Fibroblast of lung (primary cell): ENCODE measurements around the gene CLMN. TPM values are rescaled to one million over a fixed set of nuclear protein-coding genes. Genes with fewer than 3 reads are reported as not detected.
A peak's percentile ranks its signal among the peaks of the same experiment; 100 is the strongest.

Experiments used
- DNase-seq, 2 donors: peaks; one replicate each; pipeline versions ENCODE4 v3.0.0 to v3.0.0-alpha.2; 2010; ENCODE audit warnings: low read depth in 2 of 2
- H2AFZ ChIP-seq: 2 replicates; pipeline ENCODE4 v1.5.1; 2012; ENCODE audit warnings: low read length, control low read depth, inconsistent platforms
- H3K27ac ChIP-seq: 2 replicates; pipeline ENCODE4 v1.5.1; 2011; ENCODE audit warnings: low read length, control low read depth; ENCODE audit not compliant: insufficient read depth
- H3K27me3 ChIP-seq: 2 replicates; pipeline ENCODE4 v1.5.1; 2011; ENCODE audit warnings: mild to moderate bottlenecking, low read length; ENCODE audit not compliant: control insufficient read depth, insufficient read depth
- H3K36me3 ChIP-seq: 2 replicates; pipeline ENCODE4 v1.5.1; 2011; ENCODE audit warnings: low read length; ENCODE audit not compliant: control insufficient read depth, insufficient read depth
- H3K4me1 ChIP-seq: 2 replicates; pipeline ENCODE4 v1.5.1; 2011; ENCODE audit warnings: low read length; ENCODE audit not compliant: control insufficient read depth, insufficient read depth; ENCODE audit errors: extremely low read depth
- H3K4me2 ChIP-seq: 2 replicates; pipeline ENCODE4 v1.5.1; 2011; ENCODE audit warnings: low read length, control low read depth; ENCODE audit not compliant: insufficient read depth; ENCODE audit errors: extremely low read depth
- H3K4me3 ChIP-seq, 4 experiments: fragments of 200-600 bp in 1 of 4; sonication (generic) in 1 of 4; replicated peaks in 1 of 4; 2 replicates each; pipeline ENCODE4 v1.5.1; 2011 to 2016; ENCODE audit warnings: low read length in 4 of 4, low read depth in 3 of 4, mild to moderate bottlenecking in 3 of 4, control low read depth in 2 of 4, inconsistent platforms in 1 of 4, mixed read lengths in 1 of 4; ENCODE audit not compliant: insufficient read depth in 1 of 4; ENCODE audit errors: control extremely low read depth in 1 of 4
- H3K79me2 ChIP-seq: 2 replicates; pipeline ENCODE4 v1.5.1; 2012; ENCODE audit warnings: mild to moderate bottlenecking, low read length, inconsistent platforms; ENCODE audit not compliant: control insufficient read depth, insufficient read depth
- H3K9ac ChIP-seq: 2 replicates; pipeline ENCODE4 v1.5.1; 2011; ENCODE audit warnings: mild to moderate bottlenecking, low read length, control low read depth; ENCODE audit not compliant: insufficient read depth
- H3K9me3 ChIP-seq: 2 replicates; pipeline ENCODE4 v1.5.1; 2012; ENCODE audit warnings: low read depth, low read length; ENCODE audit not compliant: control insufficient read depth, insufficient read depth
- H4K20me1 ChIP-seq: 2 replicates; pipeline ENCODE4 v1.5.1; 2011; ENCODE audit warnings: low read length; ENCODE audit not compliant: control insufficient read depth, insufficient read depth; ENCODE audit errors: extremely low read depth
- EZH2 ChIP-seq: IDR thresholded peaks from 2 replicates; pipeline ENCODE4 v1.5.1; 2012; ENCODE audit warnings: low read length, control low read depth, mild to moderate bottlenecking; ENCODE audit errors: missing control alignments
- polyA plus RNA-seq, 2 donors: library from polyadenylated mRNA; depleted of rRNA in 1 of 2; stranded (reverse) in 1 of 2; unstranded in 1 of 2; fragments of >200 nt; gene quantifications; 2 replicates each; pipeline ENCODE4 v1.2.1, GENCODE V29; 2011 to 2012; ENCODE audit warnings: missing spikeins in 1 of 2
- total RNA-seq: library from RNA; depleted of rRNA; stranded (reverse); fragments of >200 nt; gene quantifications from 2 replicates; pipeline ENCODE4 v1.2.1, GENCODE V29; 2014
- TF ChIP-seq, protein P1 (sequence below), 2 donors: IDR thresholded peaks in 1 of 2; conservative IDR thresholded peaks in 1 of 2; 1 replicate in 1 of 2; 2 replicates in 1 of 2; pipeline ENCODE4 v1.5.1; 2011 to 2012; ENCODE audit warnings: low read length in 2 of 2, control low read depth in 1 of 2, inconsistent platforms in 1 of 2, low read depth in 1 of 2, mild to moderate bottlenecking in 1 of 2

The CLMN gene
- total and polyA plus RNA-seq, 2 donors (not counting 1 experiment from before 2014, with no cell fraction given), result 0.83 to 2.7 TPM

DNA sequence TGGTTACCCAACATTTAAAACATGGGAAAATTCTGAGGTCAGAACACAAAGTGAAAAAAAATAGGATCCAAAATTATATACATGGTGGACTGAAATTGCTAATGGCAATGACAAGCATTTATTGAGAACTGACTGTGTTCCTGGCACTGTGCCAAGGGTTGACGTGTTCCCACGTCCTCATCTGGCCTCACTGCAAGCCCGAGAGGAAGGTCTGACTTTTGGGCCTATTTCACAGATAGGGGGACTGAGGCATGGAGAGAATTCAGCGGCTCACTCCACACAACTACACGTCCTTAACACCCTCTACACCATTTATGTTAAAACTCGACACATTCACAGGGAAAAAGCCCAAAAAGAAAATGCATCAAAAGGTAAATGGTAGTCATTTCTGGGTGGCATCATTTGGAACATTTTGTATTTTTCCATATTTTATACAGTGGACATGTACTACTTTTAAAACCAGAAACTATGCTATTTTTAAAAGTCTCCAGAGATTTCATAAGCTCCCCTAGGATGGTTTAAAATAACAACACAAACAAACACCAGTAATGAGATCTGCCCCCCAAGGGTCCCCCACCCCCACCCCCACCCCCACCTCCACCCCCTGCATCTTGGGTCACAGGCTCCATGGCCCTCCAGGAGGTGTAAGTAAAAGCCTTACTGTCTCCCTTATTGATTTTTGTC is 27.7 kb downstream of the CLMN start:
- no peaks in the 10 kb centered on the region for H3K27me3 ChIP-seq
- H2AFZ ChIP-seq, result no peak overlapping the region
- no peak overlapping the region for H3K9ac ChIP-seq
- TF ChIP-seq, protein P1, sequence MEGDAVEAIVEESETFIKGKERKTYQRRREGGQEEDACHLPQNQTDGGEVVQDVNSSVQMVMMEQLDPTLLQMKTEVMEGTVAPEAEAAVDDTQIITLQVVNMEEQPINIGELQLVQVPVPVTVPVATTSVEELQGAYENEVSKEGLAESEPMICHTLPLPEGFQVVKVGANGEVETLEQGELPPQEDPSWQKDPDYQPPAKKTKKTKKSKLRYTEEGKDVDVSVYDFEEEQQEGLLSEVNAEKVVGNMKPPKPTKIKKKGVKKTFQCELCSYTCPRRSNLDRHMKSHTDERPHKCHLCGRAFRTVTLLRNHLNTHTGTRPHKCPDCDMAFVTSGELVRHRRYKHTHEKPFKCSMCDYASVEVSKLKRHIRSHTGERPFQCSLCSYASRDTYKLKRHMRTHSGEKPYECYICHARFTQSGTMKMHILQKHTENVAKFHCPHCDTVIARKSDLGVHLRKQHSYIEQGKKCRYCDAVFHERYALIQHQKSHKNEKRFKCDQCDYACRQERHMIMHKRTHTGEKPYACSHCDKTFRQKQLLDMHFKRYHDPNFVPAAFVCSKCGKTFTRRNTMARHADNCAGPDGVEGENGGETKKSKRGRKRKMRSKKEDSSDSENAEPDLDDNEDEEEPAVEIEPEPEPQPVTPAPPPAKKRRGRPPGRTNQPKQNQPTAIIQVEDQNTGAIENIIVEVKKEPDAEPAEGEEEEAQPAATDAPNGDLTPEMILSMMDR (conservative IDR thresholded peaks at IDR 0.05 in 1 of 2, IDR thresholded peaks at IDR 0.05 in 1 of 2; ENCODE audit: low read depth in 1 of 2, low read length in 2 of 2), result no peak
- TF ChIP-seq EZH2, result no peak
- no peaks in the 10 kb centered on the region for H4K20me1 ChIP-seq
- H3K4me2 ChIP-seq, result no peak overlapping the region
- no peaks in the 10 kb centered on the region for H3K79me2 ChIP-seq
- peak; percentile 27 to 59 for DNase-seq
- peaks cover 9% of the 10 kb centered on the region for H3K4me1 ChIP-seq
- H3K36me3 ChIP-seq, result no peaks in the 10 kb centered on the region
- H3K27ac ChIP-seq, result no peak overlapping the region
- no peak overlapping the region for H3K4me3 ChIP-seq
- no peaks in the 10 kb centered on the region for H3K9me3 ChIP-seq

DNA sequence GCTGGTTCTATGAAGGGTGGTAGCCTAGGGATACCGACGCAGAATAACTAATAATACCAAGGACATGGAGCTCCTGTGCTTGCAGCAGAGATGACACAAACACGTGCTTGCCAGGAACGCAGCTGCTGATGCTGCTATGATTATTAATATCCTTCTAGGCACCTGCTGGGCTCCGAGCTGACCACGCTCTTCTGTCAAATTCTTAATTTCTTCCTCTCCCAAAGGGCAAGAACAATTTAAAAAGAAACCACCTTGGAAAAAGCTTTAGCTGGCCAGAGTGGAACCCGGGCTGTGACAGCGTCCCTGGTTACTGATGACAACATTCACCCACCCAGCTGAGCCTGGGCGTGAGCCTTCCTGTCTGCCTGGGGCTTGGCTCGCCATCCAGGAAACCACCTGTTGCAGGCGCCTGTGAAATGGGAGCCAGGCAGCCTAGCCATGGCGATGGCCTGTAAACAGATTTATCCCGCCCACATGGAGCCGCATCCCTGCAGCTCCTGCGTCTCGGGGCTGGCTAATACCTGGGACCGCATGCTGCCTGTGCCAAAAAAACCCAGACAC is 28.8 kb downstream of the CLMN start:
- Histone ChIP-seq H4K20me1 (no peaks in the 10 kb centered on the region), H3K36me3 (no peaks in the 10 kb centered on the region), H3K4me1 (peaks cover 9% of the 10 kb centered on the region), H3K9me3 (no peaks in the 10 kb centered on the region), H3K79me2 (no peaks in the 10 kb centered on the region), H3K27ac (no peak overlapping the region), H3K27me3 (no peaks in the 10 kb centered on the region), H3K4me3 (no peak overlapping the region), H2AFZ (no peak overlapping the region), H3K4me2 (no peak overlapping the region), H3K9ac (no peak overlapping the region)
- no peak for DNase-seq
- no peak for TF ChIP-seq EZH2
- TF ChIP-seq, protein P1 (conservative IDR thresholded peaks at IDR 0.05 in 1 of 2, IDR thresholded peaks at IDR 0.05 in 1 of 2; ENCODE audit: low read depth in 1 of 2, low read length in 2 of 2), result no peak

DNA sequence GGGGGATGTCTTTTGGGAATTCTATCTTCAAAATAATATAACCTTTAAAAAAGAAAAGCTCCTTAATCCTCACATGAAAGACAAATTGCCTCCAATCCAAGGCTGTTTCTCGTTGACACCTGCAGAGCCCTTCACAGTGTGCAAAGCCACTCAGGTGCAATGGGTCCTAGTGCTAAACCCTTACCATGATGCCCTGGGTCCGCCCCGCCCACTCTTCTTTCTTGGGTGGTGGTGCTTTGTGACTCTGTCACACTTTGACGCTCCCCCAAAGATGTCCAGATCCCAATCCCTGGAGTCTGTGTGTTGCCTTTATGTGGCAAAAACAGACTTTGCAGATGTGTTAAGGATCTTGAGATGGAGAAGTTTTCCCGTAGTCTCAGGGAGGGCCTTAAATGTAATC is 29.7 kb downstream of the CLMN start:
- no peak for DNase-seq
- Histone ChIP-seq H2AFZ (no peak overlapping the region), H3K27me3 (no peaks in the 10 kb centered on the region), H3K36me3 (no peaks in the 10 kb centered on the region), H3K27ac (no peak overlapping the region), H3K4me1 (peaks cover 9% of the 10 kb centered on the region), H3K9ac (no peak overlapping the region), H3K79me2 (no peaks in the 10 kb centered on the region), H3K4me3 (no peak overlapping the region), H4K20me1 (no peaks in the 10 kb centered on the region), H3K9me3 (no peaks in the 10 kb centered on the region), H3K4me2 (no peak overlapping the region)
- TF ChIP-seq, protein P1 (conservative IDR thresholded peaks at IDR 0.05 in 1 of 2, IDR thresholded peaks at IDR 0.05 in 1 of 2; ENCODE audit: low read depth in 1 of 2, low read length in 2 of 2), result no peak
- TF ChIP-seq EZH2, result no peak
